ENCODE results near the gene PDE6D.
A peak's percentile ranks its signal among the peaks of the same experiment; 100 is the strongest.

The PDE6D gene

DNA sequence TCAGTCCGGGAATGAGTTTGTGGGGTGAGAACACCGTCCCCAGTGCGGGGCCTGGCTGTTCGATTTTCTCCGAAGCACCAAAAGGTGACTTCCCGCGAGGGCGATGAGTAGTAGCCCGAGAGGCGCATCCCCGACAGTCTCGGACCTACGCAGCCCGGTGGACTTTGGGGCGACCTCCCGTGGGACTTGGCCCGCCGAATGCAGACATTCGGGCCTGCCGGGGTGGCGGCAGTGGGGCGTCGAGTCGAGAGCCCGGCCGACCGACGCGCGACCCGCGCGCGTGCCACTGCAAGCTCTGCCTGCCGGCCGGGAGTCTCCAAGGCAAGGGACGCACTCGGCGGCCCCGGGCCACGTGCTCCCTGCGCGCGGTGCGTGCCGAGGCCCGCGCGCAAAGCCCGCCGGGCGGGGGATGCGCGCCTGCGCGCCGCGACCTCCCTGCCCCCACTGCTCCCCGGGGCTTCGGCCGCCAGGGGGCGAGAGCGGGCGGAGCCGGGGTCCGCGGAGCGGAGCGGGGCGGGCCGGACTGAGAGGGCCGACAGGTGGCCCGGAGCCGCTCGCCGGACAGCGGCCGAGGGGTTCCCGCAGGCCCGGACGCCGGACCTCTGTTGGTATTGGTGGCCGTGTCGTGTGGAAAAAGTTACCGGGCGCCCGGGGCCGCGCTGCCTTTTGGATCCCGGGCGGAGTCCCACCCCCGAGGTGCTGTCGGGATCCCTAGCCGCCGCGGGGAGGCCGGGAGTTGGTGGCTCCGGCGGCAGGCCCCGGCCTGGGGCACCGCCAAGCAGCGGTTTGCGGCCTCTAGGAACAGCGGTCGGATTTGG, 70.9 kb downstream of the PDE6D start:
- TF ChIP-seq EP300 (IDR thresholded peaks at IDR 0.05; ENCODE audit: borderline replicate concordance) (no peak), CREB1 (IDR thresholded peaks at IDR 0.05; ENCODE audit: low read depth) (no peak), EGR1 (IDR thresholded peaks at IDR 0.05) (no peak), ZBTB7A (IDR thresholded peaks at IDR 0.05; ENCODE audit: low read depth) (peak; percentile 58), TEAD4 (IDR thresholded peaks at IDR 0.05) (no peak), TCF12 (IDR thresholded peaks at IDR 0.05; ENCODE audit: low read depth) (no peak; the same call in 1 of the 2 replicates), NFIC (IDR thresholded peaks at IDR 0.05) (no peak), FOXM1 (IDR thresholded peaks at IDR 0.05; ENCODE audit: borderline replicate concordance, low read depth) (0 out of 2 replicates have a peak, but pooled peaks have one; percentile 9), TAF1 (IDR thresholded peaks at IDR 0.05; ENCODE audit: low read depth) (no peak; the same call in 1 of the 2 replicates)
- TF ChIP-seq, protein P1, sequence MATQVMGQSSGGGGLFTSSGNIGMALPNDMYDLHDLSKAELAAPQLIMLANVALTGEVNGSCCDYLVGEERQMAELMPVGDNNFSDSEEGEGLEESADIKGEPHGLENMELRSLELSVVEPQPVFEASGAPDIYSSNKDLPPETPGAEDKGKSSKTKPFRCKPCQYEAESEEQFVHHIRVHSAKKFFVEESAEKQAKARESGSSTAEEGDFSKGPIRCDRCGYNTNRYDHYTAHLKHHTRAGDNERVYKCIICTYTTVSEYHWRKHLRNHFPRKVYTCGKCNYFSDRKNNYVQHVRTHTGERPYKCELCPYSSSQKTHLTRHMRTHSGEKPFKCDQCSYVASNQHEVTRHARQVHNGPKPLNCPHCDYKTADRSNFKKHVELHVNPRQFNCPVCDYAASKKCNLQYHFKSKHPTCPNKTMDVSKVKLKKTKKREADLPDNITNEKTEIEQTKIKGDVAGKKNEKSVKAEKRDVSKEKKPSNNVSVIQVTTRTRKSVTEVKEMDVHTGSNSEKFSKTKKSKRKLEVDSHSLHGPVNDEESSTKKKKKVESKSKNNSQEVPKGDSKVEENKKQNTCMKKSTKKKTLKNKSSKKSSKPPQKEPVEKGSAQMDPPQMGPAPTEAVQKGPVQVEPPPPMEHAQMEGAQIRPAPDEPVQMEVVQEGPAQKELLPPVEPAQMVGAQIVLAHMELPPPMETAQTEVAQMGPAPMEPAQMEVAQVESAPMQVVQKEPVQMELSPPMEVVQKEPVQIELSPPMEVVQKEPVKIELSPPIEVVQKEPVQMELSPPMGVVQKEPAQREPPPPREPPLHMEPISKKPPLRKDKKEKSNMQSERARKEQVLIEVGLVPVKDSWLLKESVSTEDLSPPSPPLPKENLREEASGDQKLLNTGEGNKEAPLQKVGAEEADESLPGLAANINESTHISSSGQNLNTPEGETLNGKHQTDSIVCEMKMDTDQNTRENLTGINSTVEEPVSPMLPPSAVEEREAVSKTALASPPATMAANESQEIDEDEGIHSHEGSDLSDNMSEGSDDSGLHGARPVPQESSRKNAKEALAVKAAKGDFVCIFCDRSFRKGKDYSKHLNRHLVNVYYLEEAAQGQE (IDR thresholded peaks at IDR 0.05; ENCODE audit: low read depth), result no peak
- TF ChIP-seq, protein P2, sequence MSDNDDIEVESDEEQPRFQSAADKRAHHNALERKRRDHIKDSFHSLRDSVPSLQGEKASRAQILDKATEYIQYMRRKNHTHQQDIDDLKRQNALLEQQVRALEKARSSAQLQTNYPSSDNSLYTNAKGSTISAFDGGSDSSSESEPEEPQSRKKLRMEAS (IDR thresholded peaks at IDR 0.05), result peak; percentile 98
- TF ChIP-seq, protein P3, sequence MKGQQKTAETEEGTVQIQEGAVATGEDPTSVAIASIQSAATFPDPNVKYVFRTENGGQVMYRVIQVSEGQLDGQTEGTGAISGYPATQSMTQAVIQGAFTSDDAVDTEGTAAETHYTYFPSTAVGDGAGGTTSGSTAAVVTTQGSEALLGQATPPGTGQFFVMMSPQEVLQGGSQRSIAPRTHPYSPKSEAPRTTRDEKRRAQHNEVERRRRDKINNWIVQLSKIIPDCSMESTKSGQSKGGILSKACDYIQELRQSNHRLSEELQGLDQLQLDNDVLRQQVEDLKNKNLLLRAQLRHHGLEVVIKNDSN (IDR thresholded peaks at IDR 0.05), result peak; percentile 82

DNA sequence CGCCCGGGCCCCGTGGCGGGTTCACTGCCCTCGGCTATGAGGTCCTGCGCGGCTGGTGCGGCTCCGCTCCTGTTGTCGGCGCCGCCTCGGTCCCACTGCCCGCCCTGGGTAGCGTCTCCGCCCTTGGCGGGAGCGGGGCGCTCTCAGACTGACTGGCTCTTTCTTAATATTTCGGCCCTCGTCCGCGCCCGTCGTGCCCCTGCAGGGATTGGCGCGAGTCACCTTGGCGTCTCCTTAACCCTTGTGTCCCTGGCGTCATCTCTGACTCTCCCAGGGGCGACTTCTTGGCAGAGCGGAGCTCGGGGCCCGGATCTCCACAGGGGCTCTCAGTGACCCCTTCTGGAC, 71.5 kb downstream of the PDE6D start:
- TF ChIP-seq, protein P1 (IDR thresholded peaks at IDR 0.05; ENCODE audit: low read depth), result no peak
- TF ChIP-seq CEBPB (IDR thresholded peaks at IDR 0.05), result no peak
- no peak for TF ChIP-seq YY1 (IDR thresholded peaks at IDR 0.05; ENCODE audit: low read depth)
- TF ChIP-seq, protein P3 (IDR thresholded peaks at IDR 0.05), result no peak
- TF ChIP-seq, protein P2 (IDR thresholded peaks at IDR 0.05), result no peak
- TF ChIP-seq CREB1 (IDR thresholded peaks at IDR 0.05; ENCODE audit: low read depth), result no peak
- no peak for TF ChIP-seq TEAD4 (IDR thresholded peaks at IDR 0.05)
- TF ChIP-seq FOXM1 (IDR thresholded peaks at IDR 0.05; ENCODE audit: borderline replicate concordance, low read depth), result no peak

DNA sequence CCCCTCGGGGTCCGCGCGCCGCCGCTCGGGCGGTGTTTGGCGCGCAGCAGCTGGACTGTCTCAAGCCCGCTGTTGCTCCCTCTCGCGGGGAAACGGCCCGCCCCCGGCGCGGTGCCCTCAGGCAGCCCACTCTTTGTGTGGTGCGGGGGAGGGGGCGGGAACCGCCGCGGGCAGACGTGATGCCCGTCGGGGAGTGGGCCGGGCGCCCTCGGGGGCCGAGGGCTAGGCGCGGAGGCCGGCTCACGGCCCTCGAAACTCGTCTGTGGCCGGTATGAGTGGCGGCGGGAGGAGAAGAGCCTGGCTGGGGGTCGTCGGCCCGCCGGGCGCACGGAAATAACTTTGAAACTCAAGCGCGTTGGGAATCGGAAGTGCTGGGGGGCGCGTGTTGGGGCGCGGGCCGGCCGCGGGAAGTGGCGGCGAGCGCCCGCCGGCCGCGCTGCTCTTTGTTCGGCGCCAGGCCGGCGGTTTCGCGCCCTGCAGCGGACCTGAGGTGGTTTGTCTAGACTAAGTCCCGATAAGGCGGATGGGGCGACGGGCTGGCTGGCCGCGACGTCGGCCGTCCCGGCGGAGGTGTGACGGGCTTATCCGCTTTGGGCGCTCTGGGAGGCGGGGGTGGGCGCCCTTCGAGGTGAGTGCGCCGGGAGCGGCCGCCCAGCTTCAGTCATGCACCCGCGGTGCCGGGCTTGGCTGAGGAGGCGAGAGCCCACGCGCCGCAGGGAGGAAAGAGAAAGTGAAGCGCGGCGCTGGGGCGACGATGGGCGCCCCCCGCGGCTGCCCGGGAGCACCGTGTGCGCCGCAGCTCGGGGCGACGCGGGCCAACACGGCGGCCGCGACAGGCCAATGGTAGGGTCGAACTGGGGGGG, 72.1 kb downstream of the PDE6D start:
- TF ChIP-seq FOXM1 (IDR thresholded peaks at IDR 0.05; ENCODE audit: borderline replicate concordance, low read depth) (no peak), CEBPB (IDR thresholded peaks at IDR 0.05) (no peak), YY1 (IDR thresholded peaks at IDR 0.05; ENCODE audit: low read depth) (no peak), RAD21 (IDR thresholded peaks at IDR 0.05; ENCODE audit: low read depth) (no peak), EGR1 (IDR thresholded peaks at IDR 0.05) (no peak), NFIC (IDR thresholded peaks at IDR 0.05) (no peak), TEAD4 (IDR thresholded peaks at IDR 0.05) (no peak), CREB1 (IDR thresholded peaks at IDR 0.05; ENCODE audit: low read depth) (no peak), TCF12 (IDR thresholded peaks at IDR 0.05; ENCODE audit: low read depth) (no peak), ZBTB7A (IDR thresholded peaks at IDR 0.05; ENCODE audit: low read depth) (no peak)
- TF ChIP-seq, protein P2 (IDR thresholded peaks at IDR 0.05), result no peak; the same call in 1 of the 2 replicates
- TF ChIP-seq, protein P3 (IDR thresholded peaks at IDR 0.05), result no peak
- TF ChIP-seq, protein P1 (IDR thresholded peaks at IDR 0.05; ENCODE audit: low read depth), result no peak

All from Ishikawa (cell line).